AG09309 (cell line): Measurements from ENCODE around the gene NUDT4.

Experiments
- DNase-seq: peaks from one replicate; pipeline ENCODE4 v3.0.0-alpha.2; 2010; ENCODE audit warnings: low read depth
- H3K4me3 ChIP-seq: 2 replicates; pipeline ENCODE4 v1.5.1; 2011; ENCODE audit warnings: mild to moderate bottlenecking, low read depth, low read length, moderate library complexity; ENCODE audit not compliant: control insufficient read depth
- TF ChIP-seq, protein P1 (sequence below): IDR thresholded peaks from 2 replicates; pipeline ENCODE4 v1.5.1; 2011; ENCODE audit warnings: mild to moderate bottlenecking, low read depth, low read length, inconsistent platforms; ENCODE audit not compliant: insufficient read depth, control insufficient read depth; ENCODE audit errors: missing control alignments

The NUDT4 gene

DNA sequence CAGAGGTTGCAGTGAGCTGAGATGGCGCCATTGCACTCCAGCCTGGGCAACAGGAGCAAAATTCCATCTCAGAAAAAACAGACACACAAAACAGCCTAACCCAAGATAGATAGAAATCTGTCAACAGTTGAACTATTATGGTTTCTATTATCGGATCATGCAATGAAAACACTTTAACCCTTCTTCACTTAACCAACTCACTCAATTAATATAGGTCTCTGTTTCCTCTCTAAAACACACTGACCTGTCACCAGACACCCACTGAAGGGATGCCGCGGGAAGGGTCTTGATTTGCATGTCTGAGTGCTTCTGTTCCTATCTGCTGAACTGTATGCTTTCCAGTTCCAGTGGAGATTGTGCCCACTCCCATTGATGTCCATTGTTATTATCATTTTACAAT, 38.0 kb upstream of the NUDT4 start:
- TF ChIP-seq, protein P1, sequence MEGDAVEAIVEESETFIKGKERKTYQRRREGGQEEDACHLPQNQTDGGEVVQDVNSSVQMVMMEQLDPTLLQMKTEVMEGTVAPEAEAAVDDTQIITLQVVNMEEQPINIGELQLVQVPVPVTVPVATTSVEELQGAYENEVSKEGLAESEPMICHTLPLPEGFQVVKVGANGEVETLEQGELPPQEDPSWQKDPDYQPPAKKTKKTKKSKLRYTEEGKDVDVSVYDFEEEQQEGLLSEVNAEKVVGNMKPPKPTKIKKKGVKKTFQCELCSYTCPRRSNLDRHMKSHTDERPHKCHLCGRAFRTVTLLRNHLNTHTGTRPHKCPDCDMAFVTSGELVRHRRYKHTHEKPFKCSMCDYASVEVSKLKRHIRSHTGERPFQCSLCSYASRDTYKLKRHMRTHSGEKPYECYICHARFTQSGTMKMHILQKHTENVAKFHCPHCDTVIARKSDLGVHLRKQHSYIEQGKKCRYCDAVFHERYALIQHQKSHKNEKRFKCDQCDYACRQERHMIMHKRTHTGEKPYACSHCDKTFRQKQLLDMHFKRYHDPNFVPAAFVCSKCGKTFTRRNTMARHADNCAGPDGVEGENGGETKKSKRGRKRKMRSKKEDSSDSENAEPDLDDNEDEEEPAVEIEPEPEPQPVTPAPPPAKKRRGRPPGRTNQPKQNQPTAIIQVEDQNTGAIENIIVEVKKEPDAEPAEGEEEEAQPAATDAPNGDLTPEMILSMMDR: no peak
- DNase-seq: no peak
- no peak overlapping the region for H3K4me3 ChIP-seq

GRCh38 chr12:93341409-93342049, 36.2 kb upstream of the NUDT4 start:
- no peak for DNase-seq
- TF ChIP-seq, protein P1: no peak
- H3K4me3 ChIP-seq: no peak overlapping the region

DNA sequence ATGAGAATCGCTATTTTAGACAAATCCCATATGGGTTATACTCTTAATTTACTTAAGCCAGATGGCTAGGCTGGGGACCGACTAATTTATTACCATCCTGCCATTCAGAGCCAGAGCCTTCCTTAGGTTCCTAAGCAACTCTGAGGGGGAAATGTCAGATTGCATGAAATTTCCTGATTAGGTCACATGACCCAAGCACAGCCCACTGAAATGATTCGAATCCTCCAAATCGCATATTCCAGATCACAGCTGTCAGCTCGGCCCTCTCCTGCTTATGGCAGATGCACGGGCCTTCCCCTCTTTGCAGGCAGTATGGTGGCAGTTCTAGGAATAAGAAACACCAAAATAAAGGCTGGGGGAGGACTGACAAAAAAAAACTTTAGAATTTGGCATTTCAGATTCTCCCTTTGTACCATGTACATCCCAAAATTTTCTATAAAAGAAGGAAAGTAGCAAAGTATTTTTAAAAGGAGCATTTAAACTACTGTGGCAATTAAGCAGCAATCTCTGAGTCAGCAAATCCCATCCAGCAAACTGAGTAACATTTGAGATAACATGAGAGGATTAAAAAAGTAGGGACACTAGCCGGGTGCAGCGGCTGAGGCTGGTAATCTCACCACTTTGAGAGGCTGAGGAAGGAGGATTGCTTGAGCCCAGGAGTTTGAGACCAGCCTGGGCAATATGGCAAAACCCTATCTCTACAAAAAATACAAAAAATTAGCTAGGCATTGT, 30.5 kb upstream of the NUDT4 start:
- no peak for DNase-seq
- no peak overlapping the region for H3K4me3 ChIP-seq
- TF ChIP-seq, protein P1: no peak

- DNase-seq: no peak
- TF ChIP-seq, protein P1: no peak
- H3K4me3 ChIP-seq: no peak overlapping the region
These were observed 28.9 kb upstream of the NUDT4 start for GRCh38 chr12:93348575-93349435.

- H3K4me3 ChIP-seq: no peak overlapping the region
- no peak for DNase-seq
- TF ChIP-seq, protein P1: no peak
These were observed 26.0 kb upstream of the NUDT4 start for GRCh38 chr12:93351726-93352125.

- no peak overlapping the region for H3K4me3 ChIP-seq
- TF ChIP-seq, protein P1: no peak
- DNase-seq: no peak
These were observed 25.4 kb upstream of the NUDT4 start for GRCh38 chr12:93352321-93352720.
